H9 (cell line): ENCODE data around the gene RDM1. TPM values are rescaled to one million over a fixed set of nuclear protein-coding genes. Genes with fewer than 3 reads are reported as not detected.

Experiments used
- DNase-seq: peaks from one replicate; pipeline ENCODE4 v3.0.0-alpha.2; 2017
- H2AFZ ChIP-seq: one replicate; pipeline ENCODE4 v1.6.1; 2013; ENCODE audit warnings: mild to moderate bottlenecking, low read length, control low read depth, moderate library complexity
- H2AK5ac ChIP-seq: 2 replicates; pipeline ENCODE4 v1.6.1; 2013; ENCODE audit warnings: low read length, control low read depth, mixed read lengths; ENCODE audit not compliant: insufficient read length
- H2BK120ac ChIP-seq: one replicate; pipeline ENCODE4 v1.6.1; 2013; ENCODE audit warnings: low read depth, mild to moderate bottlenecking, low read length, control low read depth, inconsistent platforms; ENCODE audit not compliant: poor library complexity, severe bottlenecking
- H2BK12ac ChIP-seq: 2 replicates; pipeline ENCODE4 v1.6.1; 2013; ENCODE audit warnings: low read length, control low read depth, mixed read lengths, low read depth; ENCODE audit not compliant: insufficient read length
- H2BK15ac ChIP-seq: 2 replicates; pipeline ENCODE4 v1.6.1; 2013; ENCODE audit warnings: low read depth, low read length, control low read depth
- H2BK20ac ChIP-seq: one replicate; pipeline ENCODE4 v1.6.1; 2013; ENCODE audit warnings: low read depth, mild to moderate bottlenecking, low read length, control low read depth, inconsistent platforms; ENCODE audit not compliant: poor library complexity, severe bottlenecking
- H2BK5ac ChIP-seq: 2 replicates; pipeline ENCODE4 v1.6.1; 2013; ENCODE audit warnings: low read length, control low read depth, mixed read lengths; ENCODE audit not compliant: insufficient read length
- H3K14ac ChIP-seq: 2 replicates; pipeline ENCODE4 v1.6.1; 2013; ENCODE audit warnings: low read length, control low read depth; ENCODE audit not compliant: insufficient read depth
- H3K18ac ChIP-seq: 2 replicates; pipeline ENCODE4 v1.6.1; 2013; ENCODE audit warnings: low read depth, mild to moderate bottlenecking, mixed read lengths, low read length, control low read depth; ENCODE audit not compliant: insufficient read length
- H3K23ac ChIP-seq: 2 replicates; pipeline ENCODE4 v1.6.1; 2013; ENCODE audit warnings: low read length, control low read depth, mixed read lengths, low read depth; ENCODE audit not compliant: insufficient read length
- H3K23me2 ChIP-seq: 2 replicates; pipeline ENCODE4 v1.6.1; 2013; ENCODE audit warnings: low read depth, mild to moderate bottlenecking, mixed read lengths, low read length, control low read depth; ENCODE audit not compliant: insufficient read length, poor library complexity, severe bottlenecking
- H3K27ac ChIP-seq: 2 replicates; pipeline ENCODE4 v1.5.1; 2013; ENCODE audit warnings: low read length, control low read depth, mixed read lengths, low read depth; ENCODE audit not compliant: insufficient read length
- H3K27me3 ChIP-seq: 2 replicates; pipeline ENCODE4 v1.6.1; 2013; ENCODE audit warnings: low read length, control low read depth, inconsistent platforms; ENCODE audit not compliant: insufficient read depth
- H3K4ac ChIP-seq: 2 replicates; pipeline ENCODE4 v1.6.1; 2013; ENCODE audit warnings: low read depth, mild to moderate bottlenecking, control low read depth, inconsistent platforms, low read length, moderate library complexity
- H3K4me1 ChIP-seq: 2 replicates; pipeline ENCODE4 v1.6.1; 2013; ENCODE audit warnings: low read length, control low read depth, inconsistent platforms; ENCODE audit not compliant: insufficient read depth
- H3K4me2 ChIP-seq: 2 replicates; pipeline ENCODE4 v1.6.1; 2013; ENCODE audit warnings: low read length, control low read depth, mixed read lengths; ENCODE audit not compliant: insufficient read length, insufficient read depth
- H3K56ac ChIP-seq: 2 replicates; pipeline ENCODE4 v1.6.1; 2013; ENCODE audit warnings: low read depth, mild to moderate bottlenecking, mixed read lengths, low read length, control low read depth; ENCODE audit not compliant: insufficient read length
- H3K79me1 ChIP-seq: 2 replicates; pipeline ENCODE4 v1.6.1; 2013; ENCODE audit warnings: low read depth, mild to moderate bottlenecking, moderate library complexity, low read length, control low read depth, inconsistent platforms; ENCODE audit not compliant: insufficient read depth, poor library complexity, severe bottlenecking
- H3K79me2 ChIP-seq: 2 replicates; pipeline ENCODE4 v1.6.1; 2013; ENCODE audit warnings: low read length, control low read depth, inconsistent platforms; ENCODE audit not compliant: insufficient read depth
- H3K9ac ChIP-seq: 2 replicates; pipeline ENCODE4 v1.6.1; 2013; ENCODE audit warnings: low read length, control low read depth, mixed read lengths; ENCODE audit not compliant: insufficient read length; ENCODE audit errors: extremely low read depth
- H3K9me3 ChIP-seq: one replicate; pipeline ENCODE4 v1.6.1; 2013; ENCODE audit warnings: low read depth, low read length, inconsistent platforms; ENCODE audit not compliant: control insufficient read depth
- H3T11ph ChIP-seq: one replicate; pipeline ENCODE4 v1.6.1; 2013; ENCODE audit warnings: mild to moderate bottlenecking, low read length, control low read depth, inconsistent platforms
- H4K20me1 ChIP-seq: one replicate; pipeline ENCODE4 v1.6.1; 2013; ENCODE audit not compliant: control insufficient read depth, insufficient read length, insufficient read depth
- H4K5ac ChIP-seq: 2 replicates; pipeline ENCODE4 v1.6.1; 2013; ENCODE audit warnings: low read depth, mild to moderate bottlenecking, mixed read lengths, low read length, control low read depth; ENCODE audit not compliant: insufficient read length
- H4K8ac ChIP-seq: replicated peaks from 2 replicates; pipeline ENCODE4 v1.6.1; 2013; ENCODE audit warnings: low read length, control low read depth, mixed read lengths, low read depth; ENCODE audit not compliant: insufficient read length
- H4K91ac ChIP-seq: 2 replicates; pipeline ENCODE4 v1.6.1; 2013; ENCODE audit warnings: low read depth, mild to moderate bottlenecking, moderate library complexity, mixed read lengths, low read length, control low read depth; ENCODE audit not compliant: insufficient read length
- H3K27ac Mint-ChIP-seq, 3 experiments: 2 replicates in 2 of 3; 3 replicates in 1 of 3; pipeline ENCODE4 v1.8.0; 2020 to 2021; ENCODE audit warnings: mixed read lengths in 3 of 3, mild to moderate bottlenecking in 1 of 3, moderate library complexity in 1 of 3
- H3K27me3 Mint-ChIP-seq: 2 replicates; pipeline ENCODE4 v1.8.0; 2021; ENCODE audit warnings: low read depth, mild to moderate bottlenecking, moderate library complexity, mixed read lengths
- H3K36me3 Mint-ChIP-seq, 3 experiments: 2 replicates in 2 of 3; 3 replicates in 1 of 3; pipeline ENCODE4 v1.8.0; 2020 to 2021; ENCODE audit warnings: low read depth in 3 of 3, mixed read lengths in 3 of 3; ENCODE audit not compliant: insufficient read depth in 1 of 3
- H3K4me1 Mint-ChIP-seq, 2 experiments: 2 replicates each; pipeline ENCODE4 v1.8.0; 2020; ENCODE audit warnings: mixed read lengths in 2 of 2
- H3K4me3 Mint-ChIP-seq, 2 experiments: 2 replicates in 1 of 2; 3 replicates in 1 of 2; pipeline ENCODE4 v1.8.0; 2020 to 2021; ENCODE audit warnings: mild to moderate bottlenecking in 2 of 2, mixed read lengths in 2 of 2, moderate library complexity in 1 of 2
- H3K9me3 Mint-ChIP-seq, 2 experiments: 2 replicates in 1 of 2; 3 replicates in 1 of 2; pipeline ENCODE4 v1.8.0; 2020; ENCODE audit warnings: mild to moderate bottlenecking in 2 of 2, mixed read lengths in 2 of 2, moderate library complexity in 1 of 2
- CTCF ChIP-seq: fragments of 200-600 bp; sonication (generic); conservative IDR thresholded peaks from 3 replicates; pipeline ENCODE4 v1.8.0; 2021; ENCODE audit warnings: antibody characterized with exemption, mild to moderate bottlenecking
- WGBS: extraction: QIAGEN DNeasy Blood & Tissue Kit; methylation state at CpG from one replicate; pipeline ENCODE4 v1.1.7; 2013; ENCODE audit warnings: missing lambda C conversion rate, low lambda C conversion rate, mixed read lengths; ENCODE audit not compliant: insufficient read length; ENCODE audit errors: extremely low coverage; 5-methylcytosine and 5-hydroxymethylcytosine counted together
- total RNA-seq: library from RNA; stranded (reverse); gene quantifications from 2 replicates; pipeline ENCODE4 v1.2.1, GENCODE V29; 2021

Gene RDM1
- total RNA-seq, 1 experiment from 2014 or later = 9.0 TPM

DNA sequence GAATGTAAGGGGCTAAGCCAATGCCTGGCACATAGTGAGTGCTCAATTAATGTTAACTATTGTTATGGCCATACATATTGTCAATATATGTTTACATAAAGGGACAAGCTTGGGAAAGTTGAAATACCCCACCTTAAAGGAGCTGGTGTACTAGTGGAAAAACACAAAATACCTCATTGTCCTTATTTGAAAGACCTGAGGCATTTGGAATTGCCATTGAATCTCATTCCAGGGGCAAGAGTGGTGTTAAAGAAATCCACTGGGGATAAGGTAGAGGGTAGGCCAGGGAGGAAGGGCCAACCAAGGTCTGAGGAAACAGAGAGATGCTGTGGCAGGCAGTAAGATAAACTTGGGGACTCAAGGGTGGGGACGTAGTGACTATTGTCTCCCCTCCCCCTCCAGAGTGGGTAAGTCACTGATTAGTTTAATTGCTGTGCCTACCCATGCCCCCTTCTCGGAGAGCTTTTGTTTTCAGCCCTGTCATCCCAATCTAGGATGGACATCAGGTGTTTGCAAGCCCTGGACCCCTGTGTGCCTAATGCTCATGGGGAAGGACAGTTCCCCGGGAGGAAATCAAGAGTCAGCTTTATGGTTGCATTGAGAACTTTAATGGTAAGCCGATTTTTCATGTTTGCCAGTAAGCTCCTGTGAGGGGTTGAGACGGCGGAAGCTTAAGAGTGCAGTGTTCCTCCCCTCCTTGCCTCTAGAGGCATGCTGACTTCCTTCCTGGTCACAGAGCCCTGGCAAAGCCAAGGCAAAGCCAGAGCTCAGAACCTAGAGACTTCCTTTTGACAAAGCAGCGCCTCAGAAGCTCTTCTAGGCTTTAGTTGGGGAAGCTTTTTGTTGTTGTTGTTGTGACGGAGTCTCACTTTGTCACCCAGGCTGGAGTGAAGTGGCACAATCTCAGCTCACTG is 59.4 kb downstream of the RDM1 start:
- Histone ChIP-seq H2BK12ac (no peak overlapping the region), H4K5ac (no peak overlapping the region), H3K23me2 (no peaks in the 10 kb centered on the region), H3K79me1 (no peaks in the 10 kb centered on the region), H2BK20ac (no peak overlapping the region), H3K4me1 (peaks cover 3% of the 10 kb centered on the region; the same call in 1 of the 2 replicates), H3K14ac (no peak overlapping the region), H2BK120ac (no peak overlapping the region), H2AFZ (no peak overlapping the region), H2BK15ac (no peak overlapping the region), H3K4me2 (no peak overlapping the region), H3K9me3 (no peaks in the 10 kb centered on the region), H3K18ac (no peak overlapping the region), H2AK5ac (no peak overlapping the region), H3K27ac (no peak overlapping the region), H3T11ph (no peak overlapping the region), H4K8ac (no peak overlapping the region), H3K9ac (no peak overlapping the region), H3K27me3 (no peaks in the 10 kb centered on the region), H3K79me2 (no peaks in the 10 kb centered on the region), H3K56ac (no peak overlapping the region), H2BK5ac (no peak overlapping the region), H4K20me1 (no peaks in the 10 kb centered on the region), H4K91ac (no peak overlapping the region), H3K4ac (no peak overlapping the region), H3K23ac (no peak overlapping the region)
- no peaks in the 10 kb centered on the region; the same call in 1 of the 2 replicates for H3K27me3 Mint-ChIP-seq
- no peaks in the 10 kb centered on the region; a peak in 1 of 7 replicates for H3K36me3 Mint-ChIP-seq
- no peak overlapping the region for H3K4me3 Mint-ChIP-seq
- H3K9me3 Mint-ChIP-seq = no peaks in the 10 kb centered on the region
- H3K4me1 Mint-ChIP-seq = peaks cover 8 to 13% of the 10 kb centered on the region in 2 experiments
- peak; percentile 69 for DNase-seq
- no CpG with 5 or more reads among the region's 8 CpGs for WGBS
- peak; percentile 37; the same call in 1 of the 3 replicates for TF ChIP-seq CTCF
- no peak overlapping the region; a peak in 1 of 7 replicates for H3K27ac Mint-ChIP-seq
